ENCODE measurements around the gene N4BP2L2. TPM values are rescaled to one million over a fixed set of nuclear protein-coding genes. Genes with fewer than 3 reads are reported as not detected.
A peak's percentile ranks its signal among the peaks of the same experiment; 100 is the strongest.

N4BP2L2 gene
- total and polyA plus RNA-seq, 8 donors = 121 to 301 (median 236) TPM

GRCh38 chr13:32409001-32409313 is 129.6 kb downstream of the N4BP2L2 start:
- ATAC-seq = peak; percentile 68
- Histone ChIP-seq H3K36me3 (peaks cover 0 to 11% of the 10 kb centered on the region in 2 donors), H3K4me3 (peak overlapping the region in 1 of 2 donors; percentile 6), H3K27ac (no peak overlapping the region), H3K27me3 (no peaks in the 10 kb centered on the region), H3K9me3 (no peaks in the 10 kb centered on the region), H3K4me1 (peaks cover 2 to 16% of the 10 kb centered on the region in 2 donors)
- peak in 1 of 4 donors; percentile 38 for DNase-seq
- intact Hi-C loops (cut with DNase I) = no loop called here
- TF ChIP-seq CTCF (IDR thresholded peaks at IDR 0.05) = no peak

GRCh38 chr13:32408296-32409000 is 130.1 kb downstream of the N4BP2L2 start:
- no peak for ATAC-seq
- H3K4me1 ChIP-seq = peaks cover 2 to 16% of the 10 kb centered on the region in 2 donors
- intact Hi-C loops (cut with DNase I) = no loop called here
- no peak overlapping the region for H3K27ac ChIP-seq
- peaks cover 0 to 11% of the 10 kb centered on the region in 2 donors for H3K36me3 ChIP-seq
- H3K27me3 ChIP-seq = no peaks in the 10 kb centered on the region
- no peaks in the 10 kb centered on the region for H3K9me3 ChIP-seq
- no peak for TF ChIP-seq CTCF (IDR thresholded peaks at IDR 0.05)
- H3K4me3 ChIP-seq = no peak overlapping the region
- no peak for DNase-seq

GRCh38 chr13:32407854-32408253 is 130.7 kb downstream of the N4BP2L2 start:
- no peak for TF ChIP-seq CTCF (IDR thresholded peaks at IDR 0.05)
- H3K36me3 ChIP-seq = peaks cover 0 to 15% of the 10 kb centered on the region in 2 donors
- H3K27ac ChIP-seq = no peak overlapping the region
- intact Hi-C loops (cut with DNase I) = no loop called here
- DNase-seq (no peak), ATAC-seq (no peak)
- no peaks in the 10 kb centered on the region for H3K9me3 ChIP-seq
- H3K4me1 ChIP-seq = peaks cover 2 to 16% of the 10 kb centered on the region in 2 donors
- no peak overlapping the region for H3K4me3 ChIP-seq
- no peaks in the 10 kb centered on the region for H3K27me3 ChIP-seq

- ATAC-seq (no peak), DNase-seq (no peak)
- Histone ChIP-seq H3K4me3 (no peak overlapping the region), H3K27ac (no peak overlapping the region), H3K36me3 (peaks cover 0 to 31% of the 10 kb centered on the region in 2 donors), H3K4me1 (no peaks in the 10 kb centered on the region), H3K9me3 (no peaks in the 10 kb centered on the region), H3K27me3 (no peaks in the 10 kb centered on the region)
- no peak for TF ChIP-seq CTCF (IDR thresholded peaks at IDR 0.05)
- intact Hi-C loops (cut with DNase I) = no loop called here
These were observed 135.5 kb downstream of the N4BP2L2 start for GRCh38 chr13:32403108-32403507.

- H3K27me3 ChIP-seq = no peaks in the 10 kb centered on the region
- ATAC-seq = peak; percentile 23
- TF ChIP-seq CTCF (IDR thresholded peaks at IDR 0.05) = no peak
- H3K9me3 ChIP-seq = no peaks in the 10 kb centered on the region
- no peaks in the 10 kb centered on the region for H3K4me1 ChIP-seq
- no peaks in the 10 kb centered on the region for H3K36me3 ChIP-seq
- intact Hi-C loops (cut with DNase I) = no loop called here
- H3K27ac ChIP-seq = no peak overlapping the region
- no peak for DNase-seq
- no peak overlapping the region for H3K4me3 ChIP-seq
These were observed 147.4 kb downstream of the N4BP2L2 start for GRCh38 chr13:32391101-32391619.
